ENCODE results near the gene OR9Q1.

OR9Q1 gene

DNA sequence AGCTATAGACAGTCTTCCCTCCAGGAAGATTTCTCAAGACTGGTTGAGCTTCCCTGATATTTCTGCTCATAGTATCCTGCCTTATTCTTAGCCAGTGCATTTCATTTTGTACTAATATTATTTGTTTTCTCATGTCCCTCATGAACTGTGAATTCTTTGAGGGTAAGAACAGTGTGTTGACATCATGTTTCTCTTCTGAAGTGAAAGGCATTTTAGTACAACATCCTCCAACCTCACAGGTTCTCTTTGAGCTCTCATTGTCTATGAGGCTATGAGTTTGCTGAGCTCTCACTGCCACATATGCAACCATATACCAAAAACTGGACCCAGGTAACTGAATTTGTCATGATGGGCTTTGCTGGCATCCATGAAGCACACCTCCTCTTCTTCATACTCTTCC is 7.0 kb downstream of the OR9Q1 start, which contains the start of gene OR6Q1:
OR6Q1 (plus strand) TSS at position 301 of the 400 bp plus-strand sequence; CDS start at position 301, 0 bp downstream.
- no peak for DNase-seq (ENCODE audit: low read depth, low spot score)

DNA sequence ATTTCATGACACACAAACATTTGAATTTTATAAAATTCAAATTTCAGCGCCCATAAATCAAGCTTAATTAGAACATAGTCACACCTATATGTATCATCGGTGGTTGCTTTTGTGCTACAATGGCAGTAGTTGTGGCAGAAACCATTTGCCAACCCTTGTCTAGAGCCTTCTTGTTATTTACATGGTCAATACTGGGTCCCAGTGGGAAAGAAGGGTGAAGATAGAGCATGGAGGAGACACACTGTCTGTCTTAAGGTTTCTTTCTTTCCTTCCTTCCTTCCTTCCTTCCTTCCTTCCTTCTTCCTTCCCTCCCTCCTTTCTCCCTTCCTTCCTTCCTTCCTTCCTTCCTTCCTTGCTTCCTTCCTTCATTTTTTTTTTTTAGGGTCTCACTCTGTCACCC is 10.8 kb downstream of the OR9Q1 start:
- DNase-seq (ENCODE audit: low read depth, low spot score), result no peak

DNA sequence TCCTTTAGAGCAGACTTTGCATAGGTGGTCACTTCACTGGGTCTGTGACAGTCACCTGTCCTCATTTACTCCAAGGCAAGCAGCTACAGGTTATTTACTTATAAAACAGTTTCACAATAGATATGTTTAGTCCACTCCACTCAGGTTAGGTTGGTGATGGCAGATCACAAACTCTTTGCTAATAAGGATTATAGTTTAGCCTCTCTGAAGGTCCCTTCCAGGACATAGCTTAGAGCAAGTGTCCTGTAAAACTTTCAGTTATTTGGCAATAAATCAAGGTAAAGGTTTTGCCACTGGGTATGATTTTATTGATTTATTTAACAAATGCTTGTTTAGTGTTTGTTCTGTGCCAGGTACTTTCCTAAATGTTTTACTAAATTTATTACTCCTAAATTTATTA is 15.9 kb downstream of the OR9Q1 start:
- no peak for DNase-seq (ENCODE audit: low read depth, low spot score)

DNA sequence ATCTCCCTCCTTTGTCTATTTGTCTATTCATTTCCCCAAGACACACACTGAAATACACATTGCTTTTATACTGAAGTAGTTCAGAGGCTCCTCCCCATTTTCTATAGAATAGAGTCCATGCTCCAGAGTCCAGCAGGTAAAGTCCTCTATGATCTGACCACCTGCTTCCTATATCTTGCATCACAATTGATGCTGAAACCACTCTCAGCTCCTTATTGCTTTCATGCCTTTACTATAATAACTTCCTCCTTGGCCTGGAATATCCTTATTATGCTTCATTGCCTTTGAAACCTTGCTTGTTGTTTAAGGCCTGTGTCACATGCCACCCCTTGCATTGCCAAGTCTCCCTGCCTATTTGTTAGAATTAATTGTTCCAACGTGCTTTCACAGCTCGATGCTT is 19.7 kb downstream of the OR9Q1 start:
- DNase-seq (ENCODE audit: low read depth, low spot score), result no peak

DNA sequence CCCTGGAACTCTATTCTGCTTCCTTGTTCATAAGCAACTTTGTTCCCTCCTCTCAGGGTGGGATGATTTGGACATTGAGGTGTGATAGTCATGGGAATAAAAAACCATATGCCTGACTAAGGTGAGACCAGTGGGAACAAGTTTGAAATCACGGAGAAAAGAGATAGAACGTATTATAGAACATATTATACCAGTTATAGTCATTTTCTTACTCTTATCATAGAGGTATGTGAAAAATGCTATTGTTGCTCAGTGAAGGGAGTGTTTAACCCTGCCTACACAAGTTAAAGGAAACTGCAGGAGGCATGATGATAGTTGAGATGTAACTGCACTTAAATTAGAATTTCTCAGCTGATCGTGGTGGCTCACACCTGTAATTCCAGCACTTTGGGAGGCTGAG is 22.6 kb downstream of the OR9Q1 start:
- DNase-seq (ENCODE audit: low read depth, low spot score), result no peak

DNA sequence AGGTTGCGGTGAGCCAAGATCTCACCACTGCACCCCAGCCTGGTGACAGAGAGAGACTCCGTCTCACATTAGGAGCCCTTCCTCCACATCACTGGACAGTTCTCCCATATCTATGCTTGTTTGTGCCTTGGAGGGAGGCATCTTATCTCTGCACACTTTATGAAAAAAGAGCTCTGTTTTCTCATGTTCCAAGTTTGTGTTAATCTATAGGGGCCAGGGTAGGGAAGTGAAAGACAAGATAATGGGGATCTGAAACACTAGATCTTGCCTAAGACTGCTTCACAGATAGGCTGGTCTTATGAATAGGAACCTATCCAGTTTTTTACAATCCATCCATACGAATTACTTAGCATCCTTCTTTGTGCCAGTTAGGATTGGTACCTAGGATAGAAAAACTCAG is 24.1 kb downstream of the OR9Q1 start:
- DNase-seq (ENCODE audit: low read depth, low spot score), result no peak

DNA sequence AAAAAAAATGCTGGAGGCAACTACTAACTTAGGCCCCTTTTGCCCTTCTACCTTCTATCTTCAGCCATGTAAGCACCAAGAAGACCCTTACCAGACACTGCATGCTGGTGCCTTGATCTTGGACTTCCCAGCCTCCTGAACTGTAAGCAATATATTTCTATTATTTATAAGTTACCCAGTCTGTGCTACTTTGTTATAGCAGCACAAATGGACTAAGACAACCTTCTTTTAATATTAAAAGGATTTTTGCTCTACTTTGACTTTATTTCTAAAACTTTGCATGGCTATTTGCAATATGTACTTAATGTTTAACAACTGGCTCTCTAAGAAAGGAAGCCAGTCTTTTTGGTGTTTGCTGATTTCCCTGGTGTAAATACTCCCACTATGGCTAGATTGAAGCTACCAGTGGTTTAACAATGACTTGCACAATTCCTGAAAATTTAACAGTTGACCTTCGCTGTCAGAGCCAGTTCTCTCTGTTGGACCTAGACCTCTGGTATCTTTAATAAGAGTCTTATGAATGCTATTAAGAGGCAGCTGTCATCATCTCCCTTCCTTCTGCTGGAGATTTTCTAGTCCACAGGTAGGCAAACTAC is 32.2 kb downstream of the OR9Q1 start:
- DNase-seq (ENCODE audit: low read depth, low spot score), result no peak

DNA sequence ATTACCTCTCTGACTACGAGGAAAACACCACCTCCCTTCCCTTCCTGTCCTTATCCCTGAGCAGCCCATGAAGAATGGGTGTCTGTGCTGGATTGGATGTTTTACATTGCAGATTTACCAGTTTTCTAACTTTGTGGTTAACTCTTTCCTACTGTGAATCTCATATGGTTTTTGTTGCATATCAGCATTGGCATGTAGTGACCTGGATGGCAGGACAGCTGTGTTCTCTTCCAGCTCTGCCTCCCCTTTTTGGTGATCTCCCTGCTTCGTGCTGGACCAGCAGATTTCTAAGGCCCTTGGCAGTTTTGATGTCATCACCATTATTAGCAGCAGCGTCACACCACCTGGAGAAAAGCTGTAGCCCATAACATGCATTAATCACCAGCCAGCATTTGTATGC is 33.8 kb downstream of the OR9Q1 start:
- DNase-seq (ENCODE audit: low read depth, low spot score), result no peak

DNA sequence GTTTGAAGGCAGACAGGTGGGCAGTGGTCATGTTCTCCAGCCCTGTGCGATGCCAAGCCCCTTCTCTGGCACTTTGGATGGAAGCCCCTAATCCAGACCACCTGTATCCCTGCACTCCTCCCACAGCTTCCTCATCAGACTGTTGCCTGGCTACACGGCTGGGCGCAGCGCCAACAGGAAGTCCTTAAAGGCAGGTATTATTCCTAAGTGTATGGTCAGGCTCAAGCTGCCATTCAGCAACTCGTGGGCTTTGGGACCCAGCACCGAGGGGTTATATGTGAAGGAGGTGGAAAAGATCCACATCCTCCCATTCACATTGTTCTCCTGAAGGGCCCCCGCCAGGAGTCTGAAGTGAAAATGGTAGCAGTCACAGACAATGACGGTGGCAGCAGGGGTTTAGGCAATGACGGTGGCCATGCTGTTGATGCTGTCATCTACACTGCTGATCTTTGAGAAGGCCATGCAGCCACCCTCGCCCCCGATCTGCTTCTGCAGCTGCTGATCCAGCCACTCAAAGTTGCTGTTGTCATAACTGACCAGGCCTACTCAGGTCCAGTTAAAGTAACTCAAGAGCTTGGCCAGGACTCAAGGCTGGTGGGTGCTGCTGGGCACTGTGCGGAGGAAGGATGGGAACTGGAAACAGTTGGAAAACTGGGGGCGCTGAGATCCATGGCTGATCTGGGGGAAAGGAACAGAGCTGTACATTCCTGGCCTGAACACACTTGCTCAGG is 34.8 kb downstream of the OR9Q1 start:
- DNase-seq (ENCODE audit: low read depth, low spot score), result no peak

DNA sequence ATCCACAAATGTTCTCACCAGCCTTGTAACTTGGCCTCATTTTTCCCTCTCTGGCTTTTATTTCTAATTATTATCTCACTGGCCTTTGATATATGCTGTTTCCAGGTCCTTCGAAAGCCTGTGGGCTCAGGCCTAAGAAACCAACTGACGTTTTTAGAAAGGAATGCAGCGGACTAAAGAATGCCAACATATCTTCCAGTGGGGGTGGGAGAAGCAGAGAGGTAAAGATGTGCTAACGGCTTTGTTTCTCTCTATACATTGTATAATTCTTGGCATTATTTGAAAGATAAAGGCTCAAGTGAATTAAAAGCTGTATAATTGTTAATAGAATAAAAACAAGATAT is 35.3 kb downstream of the OR9Q1 start:
- peak; percentile 71 for DNase-seq (ENCODE audit: low read depth, low spot score)

DNA sequence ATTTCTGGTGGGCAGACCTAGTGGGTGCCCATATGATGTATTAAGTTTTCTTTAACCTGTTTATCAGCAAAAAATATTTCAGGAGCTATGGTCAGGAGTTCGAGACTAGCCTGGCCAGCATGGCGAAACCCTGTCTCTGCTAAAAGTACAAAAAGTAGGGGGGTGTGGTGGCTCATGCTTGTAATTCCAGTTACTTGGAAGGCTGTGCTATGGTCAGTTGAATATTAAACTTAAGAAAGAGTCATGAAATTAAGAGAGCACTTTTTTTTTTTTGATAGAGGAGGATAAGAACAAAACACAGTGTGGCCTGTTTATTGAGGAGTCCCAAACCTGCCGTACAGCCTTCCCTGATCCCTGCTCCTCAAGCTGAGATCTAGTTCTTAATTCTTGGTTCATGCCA is 36.9 kb downstream of the OR9Q1 start:
- no peak for DNase-seq (ENCODE audit: low read depth, low spot score)

DNA sequence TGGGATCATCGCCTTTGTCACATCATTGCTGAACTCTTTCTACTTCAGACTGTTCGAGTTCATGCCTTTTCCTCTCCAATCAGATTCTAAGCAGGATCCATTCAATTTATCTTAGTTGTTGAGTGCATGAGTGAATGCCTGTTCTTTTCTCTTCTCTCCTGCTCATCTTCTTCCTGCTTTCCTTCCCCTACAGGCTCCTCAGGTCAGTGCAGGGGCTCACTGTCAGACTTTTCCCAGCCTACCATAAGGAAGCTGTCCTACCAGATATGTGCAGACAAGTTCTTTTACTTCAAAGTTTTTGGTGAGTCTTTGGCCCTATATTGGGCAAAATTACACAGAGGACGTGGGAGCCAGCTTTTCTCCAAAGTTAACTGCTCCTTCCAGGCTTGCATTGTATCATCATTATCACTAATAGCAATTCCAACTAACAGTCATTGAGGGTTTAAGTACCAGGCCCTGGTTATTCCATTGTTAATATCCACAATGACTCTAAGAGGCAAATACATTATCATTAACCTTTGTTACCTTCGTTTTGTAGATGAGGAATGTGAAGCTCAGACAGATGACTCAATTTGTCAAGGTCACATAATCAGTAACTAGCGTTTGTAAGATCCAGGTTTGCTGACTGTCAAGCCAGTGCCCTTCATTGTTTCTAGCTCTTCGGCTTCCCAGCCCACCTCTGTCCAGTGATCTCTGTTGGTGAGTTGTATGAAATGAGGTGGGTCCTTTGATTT is 37.4 kb downstream of the OR9Q1 start:
- DNase-seq (ENCODE audit: low read depth, low spot score), result peak; percentile 44

DNA sequence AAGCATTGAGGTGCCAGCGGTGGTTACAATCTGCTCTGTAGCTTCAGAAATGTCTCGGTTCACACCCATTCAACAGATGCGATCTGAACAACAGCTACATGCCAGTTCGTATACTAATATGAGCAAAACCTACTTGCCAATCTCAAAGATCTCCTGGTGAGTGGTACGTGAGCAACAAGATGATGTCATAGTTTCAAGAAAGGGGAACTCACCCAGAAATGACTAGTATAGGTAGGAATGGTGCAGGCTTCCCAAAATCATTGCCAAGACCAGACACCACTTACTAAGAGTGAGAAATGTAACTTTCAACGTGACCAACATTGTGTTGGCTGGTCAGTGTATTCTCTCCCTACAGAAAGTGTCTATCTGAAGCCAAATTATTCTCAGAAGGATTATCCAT is 38.1 kb downstream of the OR9Q1 start:
- no peak for DNase-seq (ENCODE audit: low read depth, low spot score)

DNA sequence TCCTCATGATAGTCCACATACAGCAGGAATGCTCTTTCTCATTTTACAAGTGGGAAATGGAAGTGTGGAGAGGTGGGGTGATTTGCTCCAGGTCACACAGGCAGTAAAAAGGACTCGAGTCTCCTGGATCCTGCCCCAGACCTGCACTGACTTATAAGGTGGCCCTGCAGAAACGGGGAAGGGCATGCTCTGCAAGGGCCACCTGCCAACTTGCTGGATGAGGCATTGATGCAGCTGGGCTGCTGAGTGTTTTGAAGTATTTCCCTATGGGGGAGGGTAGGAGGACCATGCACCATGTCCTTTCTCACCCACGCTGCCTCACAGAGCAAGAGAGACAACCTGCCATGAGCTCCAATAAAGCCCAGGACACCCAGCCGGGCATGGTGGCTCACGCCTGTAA is 44.0 kb downstream of the OR9Q1 start:
- no peak for DNase-seq (ENCODE audit: low read depth, low spot score)

DNA sequence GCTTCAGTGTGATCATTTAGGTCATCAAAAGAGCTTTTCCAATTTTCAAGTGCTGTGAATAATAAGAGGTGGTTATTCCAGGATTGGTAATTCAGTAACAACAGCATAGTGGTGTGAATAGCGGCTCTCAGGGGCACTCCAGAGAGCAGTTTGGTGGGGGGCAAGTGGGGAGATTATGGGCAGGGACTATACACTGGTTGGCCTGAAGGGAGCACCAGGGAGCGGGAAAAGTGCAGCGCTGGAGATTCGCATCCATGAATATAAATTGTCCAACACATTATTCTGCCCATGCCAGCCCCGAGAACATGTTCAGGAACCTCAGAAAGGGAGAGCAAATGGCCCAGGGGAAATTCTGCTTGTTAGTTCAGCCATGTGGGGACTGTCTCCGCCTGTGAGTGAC is 45.0 kb downstream of the OR9Q1 start:
- DNase-seq (ENCODE audit: low read depth, low spot score), result no peak

DNA sequence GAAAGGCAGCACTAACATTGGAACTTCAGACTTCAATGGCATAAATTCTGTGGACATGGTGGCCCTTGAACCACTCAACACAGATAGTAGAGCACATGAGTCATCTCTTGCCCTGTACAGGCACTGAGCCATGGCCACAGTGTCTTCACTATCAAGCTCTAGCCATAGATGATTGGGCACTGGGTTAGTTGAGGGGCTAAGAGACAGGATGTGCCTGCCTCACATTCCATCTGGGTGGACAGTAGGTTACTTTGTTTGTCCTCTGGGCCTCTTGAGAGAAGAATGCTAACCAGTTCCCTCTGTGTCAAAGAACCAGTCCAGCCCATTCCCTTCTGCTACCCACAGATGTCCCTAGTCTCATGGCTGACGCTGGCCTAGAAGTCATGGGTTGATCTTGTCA is 46.9 kb downstream of the OR9Q1 start:
- DNase-seq (ENCODE audit: low read depth, low spot score), result no peak

DNA sequence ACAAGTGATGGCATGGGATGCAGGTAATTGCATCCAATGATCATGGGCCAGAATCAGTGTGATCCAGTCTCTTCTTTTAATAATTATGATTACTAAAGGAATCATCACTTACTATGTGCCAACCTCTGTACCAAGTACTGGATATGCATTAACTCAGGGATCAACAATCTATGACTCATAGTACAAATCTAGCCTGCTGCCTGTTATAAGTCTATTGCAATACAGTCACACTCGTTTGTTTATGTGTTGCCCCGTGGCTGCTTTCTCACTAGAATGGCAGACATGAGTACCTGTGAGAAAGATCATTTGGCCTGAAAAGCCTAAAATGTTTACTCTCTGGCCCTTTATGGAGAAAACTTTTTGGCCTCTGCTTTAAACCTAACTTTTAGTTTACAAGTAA is 52.1 kb downstream of the OR9Q1 start:
- DNase-seq (ENCODE audit: low read depth, low spot score), result no peak

DNA sequence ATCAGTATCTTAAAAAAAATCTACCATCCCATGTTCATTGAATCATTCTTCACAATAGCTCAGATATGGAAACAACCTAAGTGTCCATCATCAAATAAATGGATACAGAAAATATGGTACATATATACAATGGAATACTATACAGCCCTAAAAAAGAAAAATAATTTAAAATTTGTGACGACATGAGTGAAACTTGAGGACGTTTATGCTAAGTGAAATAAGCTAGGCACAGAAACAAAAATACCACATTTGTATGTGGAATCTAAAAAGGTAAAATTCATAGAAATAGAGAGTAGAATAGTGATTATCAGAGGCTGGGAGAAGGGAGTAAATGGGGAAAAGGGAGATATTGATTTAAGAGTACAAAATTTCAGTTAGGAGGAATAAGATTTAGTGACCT is 62.8 kb downstream of the OR9Q1 start:
- DNase-seq (ENCODE audit: low read depth, low spot score), result no peak

DNA sequence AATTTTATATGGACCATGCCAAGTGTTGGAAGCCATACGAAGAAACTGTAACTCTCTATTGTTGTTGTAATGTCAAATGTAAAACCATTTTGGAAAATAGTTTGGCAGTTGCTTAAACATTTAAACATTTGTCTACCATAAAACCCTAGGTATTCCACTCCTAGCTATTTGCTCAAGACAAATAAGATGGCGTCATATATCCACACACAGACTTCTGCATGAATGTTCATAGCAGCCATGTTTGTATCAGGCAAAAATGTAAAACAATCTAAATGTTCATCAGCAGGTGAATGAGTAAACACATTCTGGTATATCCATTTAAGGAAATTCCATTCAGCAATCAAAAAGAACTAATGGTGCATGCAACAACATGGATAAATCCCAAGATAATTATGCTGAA is 73.8 kb downstream of the OR9Q1 start:
- no peak for DNase-seq (ENCODE audit: low read depth, low spot score)

DNA sequence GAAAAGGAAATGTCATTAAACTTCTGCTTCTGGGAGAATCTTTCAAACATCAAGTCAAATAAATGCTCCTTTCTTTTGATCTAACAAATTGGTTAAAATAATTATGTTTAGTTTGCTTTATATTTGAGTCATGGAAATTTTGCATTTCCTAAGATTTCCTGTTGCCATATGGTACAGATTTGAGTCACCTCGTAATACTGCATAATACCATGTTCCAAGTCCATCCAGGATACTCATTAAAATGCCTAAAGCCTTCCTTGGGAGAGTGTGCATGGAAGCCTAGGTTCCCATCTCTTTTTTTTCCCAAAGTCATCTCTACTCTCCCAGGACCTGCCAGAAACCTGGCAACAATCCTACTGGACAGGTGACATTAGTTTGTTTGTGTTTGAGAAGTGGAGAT is 97.4 kb downstream of the OR9Q1 start:
- DNase-seq (ENCODE audit: low read depth, low spot score), result no peak

DNA sequence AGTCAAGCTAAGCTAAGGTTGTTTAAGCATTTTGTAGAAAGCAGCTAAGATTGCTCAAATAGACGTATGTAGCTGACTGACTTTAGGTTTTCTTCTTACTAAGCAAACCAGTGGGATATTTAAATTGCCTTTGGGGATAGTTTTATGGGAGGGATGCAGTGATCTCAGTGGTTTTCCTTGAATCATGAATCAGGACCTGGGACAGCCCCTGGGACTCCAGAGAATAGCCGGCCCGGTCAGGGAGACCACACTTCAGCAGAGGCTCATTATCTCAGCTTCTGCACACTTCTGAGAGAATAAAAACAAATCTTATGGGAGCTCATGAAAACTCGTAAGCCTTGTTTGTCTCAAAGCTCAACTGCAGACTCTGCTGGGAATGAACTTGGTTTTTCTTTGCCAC is 101.8 kb downstream of the OR9Q1 start, which contains the start of gene OR9I1:
OR9I1 (minus strand) TSS at position 62 of the 400 bp plus-strand sequence. CDS start 6,086 bp downstream, outside the sequence.
- DNase-seq (ENCODE audit: low read depth, low spot score), result no peak

DNA sequence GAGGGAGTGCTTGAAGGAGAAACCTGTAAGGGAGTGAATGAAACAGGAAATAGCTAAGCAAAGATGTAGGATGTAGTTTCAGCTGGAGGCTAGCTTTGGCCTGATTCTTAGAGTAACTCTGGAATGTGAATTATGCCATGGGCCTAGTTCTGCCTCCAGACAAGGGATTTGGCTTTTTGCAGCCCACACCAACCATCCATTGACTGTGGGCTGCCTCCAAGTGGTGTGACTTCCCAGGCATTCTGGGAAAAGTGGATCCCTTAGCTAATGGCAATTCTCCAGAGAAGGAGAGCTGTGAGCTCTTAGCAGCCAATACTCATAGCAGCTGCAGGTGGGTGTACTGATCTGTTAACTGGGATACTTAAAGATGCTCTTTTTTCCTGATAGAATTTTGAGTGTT is 103.7 kb downstream of the OR9Q1 start:
- DNase-seq (ENCODE audit: low read depth, low spot score), result peak; percentile 14

Measured in ELF-1 (cell line).